GM19468 (cell line): ENCODE data around the gene NID1.

Experiments used
- ATAC-seq: cut with Tn5 transposase; IDR thresholded peaks from one replicate; pipeline ENCODE4 v1.9.1; 2021; ENCODE audit warnings: mild to moderate bottlenecking, moderate library complexity, moderate number of reproducible peaks; ENCODE audit not compliant: unreplicated experiment; ENCODE audit errors: extremely low read depth

NID1 gene

DNA sequence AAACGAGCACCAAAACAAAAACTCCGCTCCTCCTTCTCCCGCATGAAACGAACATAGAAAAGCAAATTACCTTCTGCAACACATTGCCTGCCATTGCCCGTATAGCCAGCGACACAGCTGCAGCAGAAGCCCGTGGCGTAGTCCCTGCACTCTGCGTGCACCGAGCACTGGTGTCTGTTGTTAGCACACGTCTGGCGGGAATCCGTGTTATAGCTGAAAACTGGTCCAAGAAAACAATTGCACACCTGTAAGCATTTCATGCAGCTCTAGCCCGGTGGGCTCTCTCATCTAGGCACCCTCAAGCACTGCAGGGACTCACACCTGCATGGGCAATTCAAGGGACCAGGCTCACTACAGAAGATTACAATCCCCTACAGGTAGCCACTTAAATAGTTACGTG lies 26.9 kb downstream of the NID1 start:
- no peak for ATAC-seq

DNA sequence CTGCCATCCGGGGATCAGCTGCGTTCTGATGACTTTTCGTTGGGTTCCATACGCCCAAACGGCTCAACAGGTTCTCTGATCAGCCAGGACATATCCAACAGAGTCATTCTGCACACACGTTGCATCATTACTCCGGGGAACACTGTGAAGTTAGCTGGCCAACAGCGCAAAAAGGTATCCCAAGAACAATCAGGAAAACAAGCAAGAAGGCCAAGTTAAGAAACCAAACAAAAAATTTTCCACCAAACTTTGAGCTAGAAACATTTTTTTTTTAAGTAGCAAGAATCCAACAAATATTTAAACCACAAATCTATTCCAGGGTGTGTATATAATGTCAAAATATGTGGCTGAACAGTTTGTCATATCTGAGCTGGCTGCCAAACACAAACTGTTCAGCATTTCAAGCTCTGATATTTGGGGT lies 29.2 kb downstream of the NID1 start:
- no peak for ATAC-seq

DNA sequence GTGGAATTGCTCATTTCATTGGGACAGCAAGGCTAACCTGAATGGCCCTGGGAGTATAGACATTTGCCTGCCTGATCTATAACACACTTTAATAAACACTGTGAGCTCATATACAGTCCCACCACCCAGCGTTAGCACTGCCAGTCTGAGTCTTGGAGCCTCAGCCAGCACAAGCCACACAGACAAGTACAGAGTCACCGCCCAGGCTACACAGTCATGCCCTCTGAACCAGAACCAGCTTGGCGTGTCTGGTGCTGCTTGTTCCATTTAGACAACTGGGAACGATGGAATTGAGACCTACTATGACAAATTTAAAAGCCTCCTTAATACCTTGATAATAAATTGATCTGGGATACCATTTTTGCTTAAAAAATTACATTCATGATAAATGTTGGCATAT lies 31.6 kb downstream of the NID1 start:
- ATAC-seq, result no peak

DNA sequence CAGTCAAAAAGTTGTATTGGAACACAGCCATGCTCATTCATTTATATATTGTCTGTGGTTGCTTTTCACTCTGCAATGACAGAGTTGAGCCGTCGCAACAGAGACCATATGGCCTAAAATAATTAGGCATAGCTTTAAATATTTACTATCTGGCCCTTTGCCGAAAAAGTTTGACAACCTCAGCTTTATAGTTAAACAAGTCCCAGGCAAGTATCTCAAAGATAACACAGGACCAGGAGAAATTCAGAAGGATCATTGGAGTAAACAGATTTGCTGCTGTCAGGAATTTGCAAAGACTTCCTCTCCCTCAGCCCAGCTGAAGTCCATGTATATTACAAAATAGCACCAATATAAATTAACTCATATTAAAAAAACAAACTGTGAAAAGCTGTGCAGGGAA lies 34.4 kb downstream of the NID1 start:
- ATAC-seq, result no peak

DNA sequence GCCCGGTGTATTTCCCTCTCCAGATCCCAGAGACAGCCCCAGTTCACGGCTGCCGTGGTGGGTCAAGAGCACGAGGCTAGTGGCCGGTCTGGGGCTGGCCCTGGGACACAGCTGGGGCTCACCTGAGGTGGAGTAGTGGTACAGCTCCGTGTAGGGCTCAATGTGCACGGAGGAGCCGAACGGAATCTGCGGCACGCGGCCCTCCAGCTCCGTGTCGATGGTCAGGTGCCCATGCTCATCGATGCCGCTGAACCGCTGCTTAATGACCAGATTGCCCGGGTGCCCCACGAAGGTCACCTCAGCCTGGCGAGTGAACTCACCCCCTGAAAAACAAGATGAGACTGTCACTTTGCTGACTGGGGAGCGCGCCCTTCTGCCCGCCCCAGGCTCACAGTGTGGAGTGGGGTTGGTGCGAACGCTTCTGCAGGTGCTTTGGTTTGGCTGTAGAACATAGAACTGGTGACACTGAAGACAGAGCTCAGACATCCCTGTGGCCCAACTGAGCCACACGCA lies 35.4 kb downstream of the NID1 start:
- no peak for ATAC-seq

DNA sequence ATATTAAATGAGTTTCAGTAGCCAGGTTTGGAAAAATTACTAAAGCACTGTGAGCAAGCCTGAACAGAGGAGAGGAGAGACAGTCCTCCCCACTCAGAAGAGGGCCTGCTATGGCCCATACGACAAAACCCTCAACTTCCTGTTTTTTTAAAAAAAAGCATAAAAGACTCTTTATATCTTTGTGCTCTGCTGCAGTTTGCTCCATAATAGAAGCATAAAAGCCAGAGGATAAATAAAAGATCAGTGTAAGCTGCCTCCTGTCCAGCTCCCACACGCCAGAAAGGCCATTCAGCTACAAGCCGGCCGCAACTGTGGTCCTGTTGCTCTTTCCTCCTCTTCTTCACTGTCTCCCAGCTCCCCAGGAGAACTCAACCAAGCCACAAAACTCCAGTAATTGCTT lies 37.8 kb downstream of the NID1 start:
- no peak for ATAC-seq

DNA sequence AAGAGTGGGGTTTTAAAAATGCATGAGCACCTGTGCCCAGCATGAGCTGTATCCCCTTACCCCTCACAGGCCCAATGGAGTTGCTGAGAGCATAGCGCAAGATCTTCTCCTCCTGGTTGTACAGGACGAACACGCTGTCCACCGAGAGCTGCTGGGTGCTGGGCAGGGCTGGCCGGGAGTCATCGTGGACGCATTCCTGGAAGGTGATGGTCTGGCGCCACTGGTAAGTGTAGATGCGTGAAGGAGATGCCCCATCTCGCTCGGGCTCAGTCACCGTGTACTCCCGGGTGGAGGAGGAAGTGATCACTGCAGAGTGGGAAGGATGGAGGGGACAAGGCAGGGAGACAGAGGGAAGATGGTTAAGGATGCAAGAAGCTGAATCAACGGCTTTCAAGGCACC lies 39.1 kb downstream of the NID1 start:
- no peak for ATAC-seq

DNA sequence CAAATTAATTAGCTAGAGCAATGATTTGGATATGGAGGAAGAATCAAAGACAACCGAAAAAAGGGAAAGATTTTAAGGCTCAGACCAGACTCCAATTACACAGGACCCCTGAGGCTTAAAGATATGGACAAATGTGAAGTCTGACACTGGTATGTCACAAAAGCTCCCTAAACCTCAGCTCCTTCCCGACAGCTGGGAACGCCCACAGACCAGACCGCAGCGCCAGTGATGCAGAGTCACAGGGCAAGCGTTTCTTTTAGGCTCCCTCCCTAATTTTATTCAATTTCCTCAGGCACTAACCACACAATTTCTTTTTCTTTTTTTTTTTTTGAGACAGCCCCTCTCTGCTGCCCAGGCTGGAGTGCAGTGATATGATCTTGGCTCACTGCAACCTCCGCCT lies 40.2 kb downstream of the NID1 start:
- no peak for ATAC-seq

DNA sequence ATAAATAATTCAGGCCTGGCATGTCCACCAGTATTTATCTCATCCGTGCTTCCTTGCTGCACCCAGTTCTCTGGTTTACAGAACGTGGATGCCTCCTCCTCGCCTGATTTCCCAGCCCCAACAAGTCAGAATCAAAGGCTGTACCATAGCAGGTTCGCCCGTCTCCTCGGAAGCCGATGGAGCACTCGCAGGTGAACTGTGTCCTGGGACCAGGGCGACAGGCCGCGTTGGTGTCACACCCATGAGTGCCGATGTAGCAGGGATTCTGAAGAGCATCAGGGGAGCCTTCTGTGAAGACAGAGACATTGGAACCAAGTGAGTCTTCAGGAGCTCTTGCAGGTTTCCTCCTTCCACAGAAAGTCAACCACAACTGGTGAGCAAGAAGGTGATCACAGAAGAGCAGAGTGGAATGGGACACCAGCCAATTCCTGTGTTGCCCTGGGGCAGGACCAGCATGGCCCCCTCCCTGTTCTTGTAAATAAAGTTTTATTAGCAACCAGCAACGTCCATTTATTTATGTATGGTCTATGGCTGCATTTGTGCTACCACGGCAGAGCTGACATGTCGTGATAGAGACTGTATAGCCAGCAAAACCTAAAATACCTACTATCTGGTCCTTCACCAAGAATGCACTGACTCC lies 40.8 kb downstream of the NID1 start:
- ATAC-seq, result no peak

DNA sequence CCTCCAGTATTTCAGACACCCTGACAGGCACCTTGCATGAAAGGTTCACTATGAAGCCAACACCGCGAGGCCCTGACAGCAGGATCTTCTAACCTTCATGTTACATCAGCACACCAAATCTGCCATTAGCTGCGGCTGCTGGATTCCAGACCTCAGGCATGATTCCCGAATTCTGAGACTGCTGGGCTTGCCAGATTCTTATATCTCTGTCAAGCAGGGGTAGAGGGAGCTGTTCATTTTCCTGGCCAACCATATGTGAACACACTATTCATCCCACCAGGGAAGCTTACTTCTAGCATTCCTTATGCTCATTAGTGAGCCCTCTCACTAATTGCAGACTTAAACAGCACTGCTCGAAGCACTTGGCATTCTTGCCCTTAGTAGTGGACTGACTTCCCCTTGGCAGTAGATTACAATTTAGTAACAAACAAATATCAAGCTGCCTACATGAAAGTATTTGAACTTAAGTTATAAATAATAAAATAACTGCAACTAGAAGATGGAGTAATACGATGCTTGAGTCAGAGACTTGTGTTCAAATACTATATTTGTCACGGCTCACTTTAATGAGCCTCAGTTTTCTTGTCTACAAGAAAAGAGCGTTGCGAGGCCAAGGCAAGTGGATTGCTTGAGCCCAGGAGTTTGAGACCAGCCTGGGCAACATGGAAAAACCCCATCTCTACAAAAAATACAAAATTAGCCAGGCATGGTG lies 43.3 kb downstream of the NID1 start:
- ATAC-seq, result no peak

DNA sequence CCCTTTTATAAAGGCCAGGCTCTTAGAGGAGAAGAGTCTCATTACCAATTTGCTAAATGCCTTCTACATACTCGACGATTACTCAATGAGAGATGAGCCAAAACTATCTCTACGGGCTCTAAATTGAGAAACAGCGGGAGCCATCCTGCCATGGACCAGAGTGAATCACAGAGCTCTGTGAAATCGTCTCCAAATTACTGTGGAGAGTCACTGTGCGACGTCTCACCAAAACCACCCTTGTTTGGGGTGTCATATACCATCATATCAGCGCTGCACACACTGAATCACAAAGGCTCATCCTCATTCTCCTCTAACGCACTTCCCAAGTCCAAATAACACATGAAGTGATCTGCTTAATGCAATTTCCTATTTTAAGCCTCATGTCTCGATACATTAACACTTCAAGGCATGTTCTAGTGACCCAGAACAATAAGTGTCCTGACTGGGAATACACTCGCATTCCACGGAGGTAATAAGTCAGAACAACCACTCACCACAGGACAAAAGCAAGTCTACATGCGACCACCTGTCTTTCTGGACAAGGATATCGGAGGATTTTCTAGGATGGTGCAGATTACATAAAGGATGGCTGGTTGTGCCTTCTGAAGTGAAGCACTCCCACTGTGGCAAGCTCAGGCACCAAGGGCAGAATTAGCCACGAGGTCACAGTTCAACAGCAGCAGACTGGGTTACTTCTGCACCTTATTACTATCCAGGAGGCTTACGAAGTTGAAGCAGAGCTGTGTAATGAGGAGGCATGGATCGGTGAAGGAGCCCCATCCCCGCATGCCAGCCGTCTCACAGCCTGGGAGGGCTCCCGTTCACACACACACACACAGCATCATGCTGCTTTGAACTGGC lies 44.3 kb downstream of the NID1 start:
- ATAC-seq, result no peak

DNA sequence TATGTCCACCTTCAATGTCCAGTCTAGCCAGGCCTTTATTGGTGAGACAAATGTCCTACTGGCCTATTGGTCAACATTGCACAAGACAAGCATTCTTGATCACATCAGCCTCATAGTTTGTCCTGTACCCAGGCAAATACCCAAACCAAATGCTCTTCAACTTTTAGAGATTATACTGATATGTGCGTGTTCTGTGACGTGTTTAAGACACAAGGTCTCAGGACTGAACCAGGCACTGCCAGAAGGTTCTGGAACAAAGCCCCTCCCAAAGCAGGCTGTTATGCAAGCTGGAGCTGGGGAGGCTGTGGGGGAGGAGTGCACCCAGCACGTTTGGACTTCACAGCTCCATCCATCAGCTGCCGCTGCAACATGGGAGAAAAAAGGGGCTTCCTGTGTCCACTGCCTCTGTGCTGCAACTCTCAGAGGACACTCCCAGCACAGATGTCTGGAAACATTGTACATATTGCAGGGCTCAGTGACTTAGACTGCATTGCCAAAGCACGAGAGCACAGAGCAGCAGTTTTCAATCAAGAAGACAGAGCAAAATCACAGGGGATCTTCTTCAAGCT lies 45.9 kb downstream of the NID1 start:
- no peak for ATAC-seq

DNA sequence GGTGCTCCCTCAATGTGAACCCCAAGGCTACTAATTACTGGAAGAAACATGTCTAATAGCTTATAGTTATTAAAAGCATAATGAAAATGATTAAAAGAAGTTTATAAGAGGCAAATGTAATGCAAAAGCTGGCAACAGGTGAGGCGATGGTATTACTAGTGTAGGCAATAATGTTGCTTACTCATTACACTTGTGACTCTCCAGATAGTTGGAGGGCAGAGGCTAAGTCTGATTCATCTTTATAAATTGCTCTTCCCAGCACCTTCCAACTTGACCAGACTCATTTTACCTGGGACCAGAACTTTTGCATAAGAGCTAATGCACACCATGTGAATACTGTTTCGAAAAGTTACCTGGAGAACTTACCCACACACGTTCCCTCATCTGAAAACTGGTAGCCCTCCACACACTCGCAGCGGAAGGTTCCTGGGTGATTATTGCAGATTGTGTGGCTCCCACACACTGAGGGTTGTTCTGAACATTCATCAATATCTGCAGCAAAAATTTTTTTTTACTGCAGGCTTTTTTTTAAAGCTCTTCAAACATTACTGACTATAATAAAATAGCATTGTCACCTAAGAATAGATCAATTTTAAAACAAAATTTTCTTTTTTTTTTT lies 48.0 kb downstream of the NID1 start:
- ATAC-seq, result no peak

DNA sequence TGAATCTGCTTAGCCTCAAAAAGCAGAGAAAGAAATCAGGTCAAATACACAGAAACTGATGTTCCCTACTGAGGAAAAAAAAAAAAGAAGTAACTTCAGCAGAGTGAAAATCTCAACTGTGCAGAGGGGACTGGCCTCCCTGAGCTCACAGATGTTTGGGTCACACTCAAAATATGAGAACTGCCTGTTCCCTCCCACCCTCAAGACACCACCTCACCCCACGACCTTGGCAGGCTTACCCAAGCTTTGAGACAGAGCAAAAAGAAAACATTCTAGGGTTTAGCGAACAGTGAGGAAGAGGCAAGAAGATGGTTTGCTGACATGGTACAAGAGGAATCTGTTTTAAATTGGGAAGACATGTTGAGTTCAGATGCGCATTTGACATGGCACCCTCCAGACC lies 48.8 kb downstream of the NID1 start:
- no peak for ATAC-seq

DNA sequence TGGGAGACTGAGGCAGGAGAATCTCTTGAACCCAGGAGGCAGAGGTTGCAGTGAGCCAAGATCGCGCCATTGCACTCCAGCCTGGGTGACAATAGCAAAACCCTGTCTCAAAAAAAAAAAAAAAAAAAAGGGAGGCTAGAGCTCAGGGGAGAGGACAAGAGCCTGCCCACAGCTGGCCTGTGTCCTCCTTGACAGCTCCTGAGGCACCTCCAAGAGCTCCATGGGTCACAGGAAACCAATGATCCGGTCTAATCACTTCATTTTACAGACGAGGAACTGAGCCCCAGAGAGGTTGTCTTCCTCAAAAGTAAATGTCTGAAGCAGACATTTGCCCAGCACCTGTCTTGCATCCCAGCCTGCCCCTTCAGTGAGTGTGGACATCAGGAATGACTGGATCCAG lies 49.4 kb downstream of the NID1 start:
- ATAC-seq, result no peak

DNA sequence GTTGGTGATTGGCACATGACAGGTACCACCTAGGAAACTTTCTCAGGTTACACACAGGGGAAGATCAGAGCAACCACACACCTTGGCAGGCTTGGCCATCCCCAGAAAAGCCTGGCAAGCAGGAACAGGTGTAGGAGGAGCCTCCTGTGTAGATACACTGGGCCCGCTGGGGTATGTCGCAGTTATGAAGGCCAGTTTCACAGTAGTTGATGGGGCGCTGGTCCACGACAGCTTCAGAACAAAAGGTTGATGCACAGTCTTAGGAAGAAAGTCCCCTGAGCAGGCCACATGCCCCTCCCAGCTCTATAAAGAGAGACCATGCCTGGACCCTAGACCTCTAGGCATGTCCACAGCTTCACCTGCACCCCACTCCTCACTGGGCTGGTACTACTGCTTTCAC lies 51.6 kb downstream of the NID1 start:
- ATAC-seq, result no peak

DNA sequence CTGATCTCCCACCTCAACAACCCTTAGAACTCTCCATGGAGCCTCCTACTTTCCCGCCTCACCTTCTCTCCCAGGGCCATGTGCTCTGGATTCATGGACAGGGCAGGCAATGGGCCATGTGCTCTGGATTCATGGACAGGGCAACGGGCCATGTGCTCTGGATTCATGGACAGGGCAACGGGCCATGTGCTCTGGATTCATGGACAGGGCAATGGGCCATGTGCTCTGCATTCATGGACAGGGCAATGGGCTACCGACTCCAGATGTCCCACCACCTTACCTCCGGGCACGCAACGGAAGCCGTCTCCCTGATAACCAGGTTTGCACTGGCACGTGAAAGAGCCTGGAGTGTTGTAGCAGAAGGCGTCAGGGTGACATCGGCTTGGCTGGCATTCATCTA lies 53.2 kb downstream of the NID1 start:
- no peak for ATAC-seq

DNA sequence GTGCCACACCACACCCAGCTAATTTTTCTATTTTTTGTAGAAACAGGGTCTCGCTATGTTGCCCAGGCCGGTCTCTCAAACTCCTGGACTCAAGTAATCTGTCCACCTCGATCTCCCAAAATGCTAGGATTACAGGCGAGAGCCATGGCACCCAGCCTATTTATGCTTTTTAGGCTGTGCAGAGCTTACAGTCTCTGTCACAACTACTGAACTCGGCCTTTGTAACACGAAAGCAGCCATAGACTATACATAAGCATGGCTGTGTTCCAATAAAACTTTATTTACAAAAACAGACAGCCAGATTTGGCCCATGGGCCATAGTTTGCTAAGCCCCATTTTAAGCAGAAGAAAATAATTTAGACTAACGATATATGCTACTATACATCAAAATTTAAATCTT lies 54.4 kb downstream of the NID1 start:
- ATAC-seq, result no peak

DNA sequence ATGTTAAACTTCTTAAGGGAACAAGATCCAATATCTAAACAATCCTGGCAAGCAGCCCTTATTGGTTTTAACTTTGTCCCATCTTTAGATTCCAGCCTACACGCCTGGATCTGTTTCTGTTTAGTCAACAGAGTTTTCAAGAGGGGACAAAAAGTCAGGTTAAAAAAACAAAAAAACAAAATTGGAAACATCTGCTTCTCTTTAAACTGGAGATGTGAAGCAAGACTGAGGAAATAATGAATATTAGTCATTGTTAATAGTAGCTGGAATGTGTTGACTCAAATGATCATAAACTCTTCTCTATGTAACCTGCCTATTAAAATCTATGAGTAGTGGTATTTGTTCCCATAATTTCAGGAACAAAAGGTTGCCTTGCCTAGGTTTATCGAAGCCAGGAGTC lies 55.0 kb downstream of the NID1 start:
- ATAC-seq, result no peak

DNA sequence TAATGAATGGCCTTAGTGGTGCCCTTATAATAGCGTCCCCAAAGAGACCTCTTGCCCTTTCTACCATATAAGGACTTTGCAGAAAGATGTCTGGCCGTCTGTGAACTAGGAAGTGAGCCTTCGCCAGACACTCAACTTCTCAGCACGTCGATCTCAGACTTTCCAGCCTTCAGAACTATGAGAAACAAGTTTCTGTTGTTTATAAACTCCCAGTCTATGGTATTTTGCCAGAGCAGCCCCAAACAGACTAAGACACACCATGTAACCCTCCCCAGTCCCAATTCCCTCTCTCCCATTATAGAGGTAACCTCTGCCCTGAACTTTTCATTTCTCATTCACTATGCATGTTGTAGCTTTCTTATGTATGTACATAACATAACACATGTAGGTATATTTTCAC lies 55.7 kb downstream of the NID1 start:
- ATAC-seq, result no peak
